Smooth muscle cell (in vitro differentiated cells): ENCODE data around the gene SLC35D2. TPM values are rescaled to one million over a fixed set of nuclear protein-coding genes. Genes with fewer than 3 reads are reported as not detected.

Experiments used
- DNase-seq: peaks from one replicate; lab custom pipeline; 2025; ENCODE audit not compliant: unreplicated experiment; lab: John Stamatoyannopoulos, UW
- H2AFZ ChIP-seq: fragments of 200-600 bp; sonication (generic); 2 replicates; pipeline ENCODE4 v1.6.0; 2016; ENCODE audit warnings: antibody characterized with exemption, low read depth, mild to moderate bottlenecking
- H3F3A ChIP-seq: fragments of 200-600 bp; sonication (generic); 2 replicates; pipeline ENCODE4 v1.6.0; 2017; ENCODE audit warnings: antibody characterized with exemption, low read depth
- H3K27ac ChIP-seq: fragments of 200-600 bp; sonication (generic); 2 replicates; pipeline ENCODE4 v1.5.1; 2016; ENCODE audit warnings: low read depth, mild to moderate bottlenecking
- H3K27me3 ChIP-seq: fragments of 200-600 bp; sonication (generic); 2 replicates; pipeline ENCODE4 v1.6.1; 2016; ENCODE audit warnings: low read depth, mild to moderate bottlenecking
- H3K36me3 ChIP-seq: fragments of 200-600 bp; sonication (generic); 2 replicates; pipeline ENCODE4 v1.5.1; 2016; ENCODE audit warnings: low read depth
- H3K4me1 ChIP-seq: fragments of 200-600 bp; sonication (generic); 2 replicates; pipeline ENCODE4 v1.5.1; 2016; ENCODE audit warnings: low read depth
- H3K4me2 ChIP-seq: fragments of 200-600 bp; sonication (generic); 2 replicates; pipeline ENCODE4 v1.6.0; 2016; ENCODE audit warnings: mild to moderate bottlenecking
- H3K4me3 ChIP-seq: fragments of 200-600 bp; sonication (generic); 2 replicates; pipeline ENCODE4 v1.5.1; 2016; ENCODE audit warnings: mild to moderate bottlenecking
- H3K79me2 ChIP-seq: fragments of 200-600 bp; sonication (generic); 2 replicates; pipeline ENCODE4 v1.6.0; 2016; ENCODE audit warnings: low read depth, mild to moderate bottlenecking
- H3K9ac ChIP-seq: fragments of 200-600 bp; sonication (generic); 2 replicates; pipeline ENCODE4 v1.6.0; 2016; ENCODE audit warnings: low read depth
- H3K9me3 ChIP-seq: fragments of 200-600 bp; sonication (generic); replicated peaks from 2 replicates; pipeline ENCODE4 v1.5.1; 2016; ENCODE audit warnings: low read depth
- H4K20me1 ChIP-seq: fragments of 200-600 bp; sonication (generic); 2 replicates; pipeline ENCODE4 v1.6.0; 2016; ENCODE audit warnings: low read depth
- CTCF ChIP-seq: fragments of 200-600 bp; sonication (generic); IDR thresholded peaks from 2 replicates; pipeline ENCODE4 v1.5.1; 2017; ENCODE audit warnings: borderline replicate concordance, mild to moderate bottlenecking, antibody characterized with exemption; ENCODE audit not compliant: insufficient read depth, poor library complexity, severe bottlenecking
- WGBS: methylation state at CpG from one replicate; pipeline ENCODE4 v1.1.7; 2016; ENCODE audit warnings: low lambda C conversion rate; 5-methylcytosine and 5-hydroxymethylcytosine counted together
- polyA plus RNA-seq: library from polyadenylated mRNA; unstranded; fragments of >200 nt; fragmentation: Nextera tagmentation; extraction: Ambion mirVana; gene quantifications from 2 replicates; pipeline ENCODE4 v1.2.1, GENCODE V29; 2016
- total RNA-seq: library from RNA; depleted of rRNA; stranded (reverse); fragments of >200 nt; gene quantifications from 2 replicates; pipeline ENCODE4 v1.2.3, GENCODE V29; 2014

SLC35D2 gene
- total and polyA plus RNA-seq, 2 experiments from 2014 or later, result 16.5 to 25.5 TPM

- Histone ChIP-seq H3K27me3 (no peaks in the 10 kb centered on the region), H3K9me3 (no peaks in the 10 kb centered on the region), H3F3A (no peaks in the 10 kb centered on the region), H4K20me1 (no peaks in the 10 kb centered on the region), H3K36me3 (no peaks in the 10 kb centered on the region), H3K9ac (no peak overlapping the region), H3K27ac (no peak overlapping the region), H3K4me1 (no peaks in the 10 kb centered on the region), H3K4me3 (no peak overlapping the region), H3K79me2 (peaks cover 32% of the 10 kb centered on the region), H2AFZ (no peak overlapping the region), H3K4me2 (no peak overlapping the region)
- WGBS, result 78% methylated on average over 9 of the region's 9 CpGs
- TF ChIP-seq CTCF, result no peak
- no peak for DNase-seq
These were observed 25.1 kb upstream of the SLC35D2 start for GRCh38 chr9:96408409-96409280.

GRCh38 chr9:96400132-96400910 is 16.8 kb upstream of the SLC35D2 start:
- no peak overlapping the region for H3K9ac ChIP-seq
- H3K9me3 ChIP-seq, result peaks cover 3% of the 10 kb centered on the region
- no peaks in the 10 kb centered on the region for H4K20me1 ChIP-seq
- DNase-seq, result no peak
- no peaks in the 10 kb centered on the region for H3F3A ChIP-seq
- no peak overlapping the region for H3K27ac ChIP-seq
- no peaks in the 10 kb centered on the region for H3K27me3 ChIP-seq
- no peak overlapping the region for H2AFZ ChIP-seq
- H3K4me3 ChIP-seq, result no peak overlapping the region
- no peak for TF ChIP-seq CTCF
- H3K36me3 ChIP-seq, result no peaks in the 10 kb centered on the region
- peaks cover 9% of the 10 kb centered on the region for H3K4me1 ChIP-seq
- H3K4me2 ChIP-seq, result no peak overlapping the region
- peaks cover 17% of the 10 kb centered on the region for H3K79me2 ChIP-seq

- Histone ChIP-seq H3K36me3 (no peaks in the 10 kb centered on the region), H3K79me2 (peaks cover 17% of the 10 kb centered on the region), H3K27ac (no peak overlapping the region), H3K4me1 (peaks cover 9% of the 10 kb centered on the region), H3F3A (no peaks in the 10 kb centered on the region), H2AFZ (no peak overlapping the region), H3K27me3 (no peaks in the 10 kb centered on the region), H3K9me3 (peaks cover 3% of the 10 kb centered on the region), H3K4me2 (no peak overlapping the region), H3K4me3 (no peak overlapping the region), H3K9ac (no peak overlapping the region), H4K20me1 (no peaks in the 10 kb centered on the region)
- TF ChIP-seq CTCF, result no peak
- no peak for DNase-seq
- WGBS, result 96% methylated on average over 3 of the region's 3 CpGs
These were observed 15.8 kb upstream of the SLC35D2 start for GRCh38 chr9:96399325-96399633.
